HCT116 (cell line): ENCODE data around the gene SAMD13. TPM values are rescaled to one million over a fixed set of nuclear protein-coding genes. Genes with fewer than 3 reads are reported as not detected.

Experiments
- ATF3 ChIP-seq: IDR thresholded peaks from 2 replicates; pipeline ENCODE4 v1.6.1; 2012
- CTCF ChIP-seq, 3 experiments: fragments of 200-600 bp in 1 of 3; sonication (generic) in 1 of 3; IDR thresholded peaks in 2 of 3; conservative IDR thresholded peaks in 1 of 3; 2 replicates each; pipeline ENCODE4 v1.5.1; 2012 to 2017; ENCODE audit warnings: low read depth in 2 of 3, low read length in 2 of 3, antibody characterized with exemption in 1 of 3, borderline replicate concordance in 1 of 3, control low read depth in 1 of 3, mild to moderate bottlenecking in 1 of 3, mixed read lengths in 1 of 3, mixed run types in 1 of 3, moderate library complexity in 1 of 3; ENCODE audit not compliant: insufficient read depth in 1 of 3
- EZH2 ChIP-seq: fragments of 200-600 bp; sonication (generic); IDR thresholded peaks from 2 replicates; pipeline ENCODE4 v1.6.1; 2017; ENCODE audit warnings: antibody characterized with exemption, mixed run types
- RAD21 ChIP-seq: IDR thresholded peaks from 2 replicates; pipeline ENCODE4 v1.6.1; 2012; ENCODE audit warnings: low read depth, mild to moderate bottlenecking
- REST ChIP-seq: IDR thresholded peaks from 2 replicates; pipeline ENCODE4 v1.6.1; 2012; ENCODE audit warnings: low read depth
- TCF7L2 ChIP-seq: IDR thresholded peaks from 2 replicates; pipeline ENCODE4 v1.7.0; 2011; ENCODE audit warnings: borderline replicate concordance, inconsistent platforms; ENCODE audit not compliant: insufficient read depth, insufficient read length; ENCODE audit errors: extremely low read depth
- total RNA-seq: library from RNA; stranded (reverse); gene quantifications from one replicate; pipeline ENCODE4 v1.2.1, GENCODE V29; 2021; ENCODE audit not compliant: unreplicated experiment

Gene SAMD13
- total RNA-seq, 1 experiment from 2014 or later, result 14.9 TPM

- TF ChIP-seq REST (no peak), ATF3 (peak; percentile 88), TCF7L2 (peak; percentile 99), EZH2 (no peak), RAD21 (peak; percentile 40; the same call in 1 of the 2 replicates), CTCF (IDR thresholded peaks at IDR 0.05 in 2 of 3, conservative IDR thresholded peaks at IDR 0.05 in 1 of 3; ENCODE audit: borderline replicate concordance in 1 of 3, insufficient read depth in 1 of 3, low read depth in 2 of 3, low read length in 2 of 3) (no peak)
Measured at GRCh38 chr1:84365225-84366221, 64.0 kb downstream of the SAMD13 start (continued).
